Esophagus muscularis mucosa (tissue), 4 donors: ENCODE results near the gene VGF. TPM values are rescaled to one million over a fixed set of nuclear protein-coding genes. Genes with fewer than 3 reads are reported as not detected.

Source experiments
- DNase-seq: peaks from one replicate; pipeline ENCODE4 v3.0.0-alpha.2; 2017; ENCODE audit errors: extremely low spot score
- H3K27ac ChIP-seq, 4 donors: fragments of 200-600 bp; sonication (generic); replicated peaks in 1 of 4; 1 replicate in 3 of 4; 2 replicates in 1 of 4; pipeline ENCODE4 v1.5.1; 2016 to 2019; ENCODE audit warnings: mild to moderate bottlenecking in 1 of 4
- H3K27me3 ChIP-seq, 4 donors: fragments of 200-600 bp; sonication (generic); one replicate each; pipeline versions ENCODE4 v1.5.1 to v1.6.0; 2016 to 2019
- H3K36me3 ChIP-seq, 4 donors: fragments of 200-600 bp; sonication (generic); one replicate each; pipeline ENCODE4 v1.5.1; 2016 to 2019
- H3K4me1 ChIP-seq, 4 donors: fragments of 200-600 bp; sonication (generic); one replicate each; pipeline ENCODE4 v1.5.1; 2016 to 2019
- H3K4me3 ChIP-seq, 4 donors: fragments of 200-600 bp; sonication (generic); 1 replicate in 2 of 4; 2 replicates in 2 of 4; pipeline ENCODE4 v1.5.1; 2016 to 2019; ENCODE audit warnings: mild to moderate bottlenecking in 4 of 4, moderate library complexity in 1 of 4
- H3K9me3 ChIP-seq, 4 donors: fragments of 200-600 bp; sonication (generic); 1 replicate in 3 of 4; 2 replicates in 1 of 4; pipeline ENCODE4 v1.5.1; 2016 to 2019
- CTCF ChIP-seq, 3 experiments: fragments of 200-600 bp in 2 of 3; fragments of 450-650 bp in 1 of 3; sonication (generic) in 2 of 3; IDR thresholded peaks; one replicate each; pipeline ENCODE4 v1.5.1; 2017 to 2019; ENCODE audit warnings: antibody characterized with exemption in 3 of 3, mild to moderate bottlenecking in 2 of 3, moderate library complexity in 1 of 3
- EP300 ChIP-seq: sonication (generic); formaldehyde crosslinking; IDR thresholded peaks from one replicate; pipeline ENCODE4 v1.6.1; 2017; ENCODE audit warnings: antibody characterized with exemption
- POLR2A ChIP-seq: fragments of 450-650 bp; IDR thresholded peaks from one replicate; pipeline ENCODE4 v1.6.1; 2017; ENCODE audit warnings: antibody characterized with exemption, moderate library complexity, mild to moderate bottlenecking, low read depth
- POLR2AphosphoS5 ChIP-seq, 2 donors: sonication (generic); formaldehyde crosslinking; IDR thresholded peaks; one replicate each; pipeline ENCODE4 v1.6.1; 2017; ENCODE audit warnings: antibody characterized with exemption in 2 of 2
- WGBS: methylation state at CpG from one replicate; pipeline ENCODE4 v1.1.5; 2018; 5-methylcytosine and 5-hydroxymethylcytosine counted together
- intact Hi-C: fragments of 100-400 bp; cut with DNase I; formaldehyde crosslinking; loops from one replicate; pipeline ENCODE4 v1.15.1; 2023
- total RNA-seq, 4 donors: library from RNA; depleted of rRNA; stranded (reverse); fragments of >200 nt; gene quantifications; one replicate each; pipeline versions ENCODE4 v1.1.0 to v1.2.1, GENCODE V29; 2016

VGF gene
- total RNA-seq, 4 donors from 2014 or later = 0.23 to 0.33 (median 0.26) TPM; not detected in 1

- TF ChIP-seq POLR2A (no peak), EP300 (no peak), CTCF (IDR thresholded peaks at IDR 0.05) (no peak), POLR2AphosphoS5 (IDR thresholded peaks at IDR 0.05) (no peak)
- Histone ChIP-seq H3K4me1 (no peaks in the 10 kb centered on the region), H3K9me3 (no peaks in the 10 kb centered on the region), H3K4me3 (no peak overlapping the region), H3K27ac (no peak overlapping the region), H3K27me3 (peaks cover 0 to 61% (median 5%) of the 10 kb centered on the region in 4 donors), H3K36me3 (no peaks in the 10 kb centered on the region)
- intact Hi-C loops = no loop called here
- WGBS = 58% methylated on average over 6 of the region's 6 CpGs
- DNase-seq = no peak
Measured at GRCh38 chr7:101186194-101186593, 20.8 kb upstream of the VGF start.

GRCh38 chr7:101185258-101185839 lies 20.0 kb upstream of the VGF start:
- intact Hi-C loops = no loop called here
- no peak for DNase-seq
- Histone ChIP-seq H3K9me3 (no peaks in the 10 kb centered on the region), H3K4me3 (no peak overlapping the region), H3K27ac (no peak overlapping the region), H3K27me3 (peaks cover 2 to 69% (median 14%) of the 10 kb centered on the region in 4 donors), H3K36me3 (no peaks in the 10 kb centered on the region), H3K4me1 (peaks cover 0 to 4% (median under 1%) of the 10 kb centered on the region in 4 donors)
- 54% methylated on average over 5 of the region's 5 CpGs for WGBS
- no peak for TF ChIP-seq EP300
- no peak for TF ChIP-seq POLR2AphosphoS5 (IDR thresholded peaks at IDR 0.05)
- TF ChIP-seq POLR2A = no peak
- no peak for TF ChIP-seq CTCF (IDR thresholded peaks at IDR 0.05)

GRCh38 chr7:101180130-101180755 lies 14.9 kb upstream of the VGF start, which contains the start of gene NAT16:
Gene NAT16, minus strand, starts transcription at chr7:101180293. Its CDS starts 5,486 bp downstream, at chr7:101174807.
- TF ChIP-seq EP300 = no peak
- TF ChIP-seq CTCF (IDR thresholded peaks at IDR 0.05) = no peak
- no peak for TF ChIP-seq POLR2AphosphoS5 (IDR thresholded peaks at IDR 0.05)
- H3K36me3 ChIP-seq = no peaks in the 10 kb centered on the region
- peaks cover 10 to 96% (median 56%) of the 10 kb centered on the region in 4 donors for H3K27me3 ChIP-seq
- 19% methylated on average over 9 of the region's 56 CpGs for WGBS
- H3K4me1 ChIP-seq = peaks cover 6 to 20% (median 17%) of the 10 kb centered on the region in 4 donors
- intact Hi-C loops = no loop called here
- no peaks in the 10 kb centered on the region for H3K9me3 ChIP-seq
- DNase-seq = no peak
- H3K27ac ChIP-seq = no peak within 1 kb of the TSS
- peak within 1 kb of the TSS in 1 of 4 donors; percentile 14 for H3K4me3 ChIP-seq

- Histone ChIP-seq H3K27me3 (peaks cover 10 to 99% (median 62%) of the 10 kb centered on the region in 4 donors), H3K36me3 (no peaks in the 10 kb centered on the region), H3K9me3 (no peaks in the 10 kb centered on the region), H3K4me1 (peaks cover 6 to 20% (median 17%) of the 10 kb centered on the region in 4 donors), H3K27ac (no peak overlapping the region), H3K4me3 (peak overlapping the region in 1 of 4 donors; percentile 14)
- 10% methylated on average over 2 of the region's 27 CpGs for WGBS
- intact Hi-C loops = no loop called here
- no peak for DNase-seq
- TF ChIP-seq POLR2AphosphoS5 (IDR thresholded peaks at IDR 0.05) (no peak), POLR2A (no peak)
Measured at GRCh38 chr7:101179713-101180112, 14.3 kb upstream of the VGF start.

- 3% methylated on average over 20 of the region's 20 CpGs for WGBS
- TF ChIP-seq POLR2A (no peak), POLR2AphosphoS5 (IDR thresholded peaks at IDR 0.05) (no peak), EP300 (no peak), CTCF (IDR thresholded peaks at IDR 0.05) (no peak)
- no peak overlapping the region for H3K27ac ChIP-seq
- peaks cover 10 to 99% (median 68%) of the 10 kb centered on the region in 4 donors for H3K27me3 ChIP-seq
- DNase-seq = no peak
- no peaks in the 10 kb centered on the region for H3K36me3 ChIP-seq
- peak overlapping the region in 1 of 4 donors; percentile 14 for H3K4me3 ChIP-seq
- intact Hi-C loops = no loop called here
- peaks cover 10 to 25% (median 21%) of the 10 kb centered on the region in 4 donors for H3K4me1 ChIP-seq
- no peaks in the 10 kb centered on the region for H3K9me3 ChIP-seq
Measured at GRCh38 chr7:101179117-101179516, 13.7 kb upstream of the VGF start.
